GM12878 (cell line): ENCODE measurements around the gene MAPKAPK3. TPM values are rescaled to one million over a fixed set of nuclear protein-coding genes. Genes with fewer than 3 reads are reported as not detected.

Experiments used
- ATAC-seq: fragments of 200-7000 bp; cut with Tn5 transposase; 3 replicates; pipeline ENCODE4 v1.9.1; 2020; ENCODE audit warnings: mild to moderate bottlenecking, moderate library complexity
- BruUV-seq: library from RNA; stranded (reverse); fragments of 400-500 nt; replicated peaks from 2 replicates; lab custom pipeline; 2021; lab: Mats Ljungman, UMichigan
- CTCF ChIA-PET: fragments of 300-600 bp; sonication (Branson Sonifier 250); formaldehyde crosslinking; extraction: SDS; loops from one replicate; lab custom pipeline; 2021; ENCODE audit warnings: inconsistent platforms; lab: Yijun Ruan, JAX
- POLR2A ChIA-PET: fragments of 350-600 bp; formaldehyde crosslinking; extraction: SDS; loops from one replicate; lab custom pipeline; 2021; ENCODE audit warnings: inconsistent platforms; lab: Charles Lee
- RAD21 ChIA-PET: fragments of 300-600 bp; sonication (Branson Sonifier 250); formaldehyde crosslinking; loops from one replicate; lab custom pipeline; 2023; ENCODE audit warnings: antibody characterized with exemption; ENCODE audit not compliant: unreplicated experiment; lab: Charles Lee
- SMC1A ChIA-PET: fragments of 300-600 bp; sonication (Branson Sonifier 250); formaldehyde crosslinking; loops from one replicate; lab custom pipeline; 2023; ENCODE audit not compliant: unreplicated experiment, uncharacterized antibody; lab: Charles Lee
- DNase-seq: peaks from one replicate; pipeline ENCODE4 v3.0.0-alpha.2; 2011; ENCODE audit warnings: low read depth, low spot score
- FAIRE-seq: peaks from 3 replicates; lab custom pipeline; 2011; peaks lifted over from hg19 to GRCh38; lab: Jason Lieb, UNC
- H2AFZ ChIP-seq: 2 replicates; pipeline ENCODE4 v1.6.0; 2011; ENCODE audit warnings: low read depth, low read length, control low read depth; ENCODE audit not compliant: control insufficient read depth
- H3K27ac ChIP-seq: 2 replicates; pipeline ENCODE4 v1.5.1; 2011; ENCODE audit warnings: control low read depth; ENCODE audit not compliant: control insufficient read depth, insufficient read depth
- H3K27me3 ChIP-seq, 2 experiments: replicated peaks in 1 of 2; 2 replicates each; pipeline versions ENCODE4 v1.6.0 to v1.6.1; 2011; ENCODE audit warnings: low read length in 1 of 2; ENCODE audit not compliant: control insufficient read depth in 2 of 2, insufficient read depth in 2 of 2
- H3K36me3 ChIP-seq, 2 experiments: 2 replicates each; pipeline ENCODE4 v1.5.1; 2011; ENCODE audit warnings: low read length in 1 of 2; ENCODE audit not compliant: control insufficient read depth in 2 of 2, insufficient read depth in 2 of 2
- H3K4me1 ChIP-seq: 2 replicates; pipeline ENCODE4 v1.6.1; 2011; ENCODE audit warnings: mild to moderate bottlenecking, low read length, moderate library complexity, mixed read lengths; ENCODE audit not compliant: control insufficient read depth, insufficient read depth
- H3K4me2 ChIP-seq: 2 replicates; pipeline ENCODE4 v1.6.0; 2011; ENCODE audit warnings: control low read depth; ENCODE audit not compliant: control insufficient read depth, insufficient read depth
- H3K4me3 ChIP-seq: fragments of 200-600 bp; sonication (generic); 2 replicates; pipeline ENCODE4 v1.5.1; 2016
- H3K79me2 ChIP-seq: 2 replicates; pipeline ENCODE4 v1.6.0; 2011; ENCODE audit warnings: low read length; ENCODE audit not compliant: control insufficient read depth, insufficient read depth
- H3K9ac ChIP-seq: 2 replicates; pipeline ENCODE4 v1.8.0; 2011; ENCODE audit warnings: low read length, control low read depth, mixed read lengths; ENCODE audit not compliant: control insufficient read depth, insufficient read depth
- H3K9me3 ChIP-seq: replicated peaks from 3 replicates; pipeline ENCODE4 v1.5.1; 2011; ENCODE audit warnings: mild to moderate bottlenecking, low read length; ENCODE audit not compliant: control insufficient read depth, insufficient read depth
- H4K20me1 ChIP-seq: 2 replicates; pipeline ENCODE4 v1.6.0; 2011; ENCODE audit not compliant: control insufficient read depth, insufficient read depth
- ASH2L ChIP-seq: fragments of 300-600, 200-600 bp; sonication (generic); IDR thresholded peaks from 2 replicates; pipeline ENCODE4 v1.6.1; 2017; ENCODE audit warnings: low read depth, mild to moderate bottlenecking, borderline replicate concordance
- CBX3 ChIP-seq: fragments of 200-600 bp; sonication (generic); IDR thresholded peaks from 2 replicates; pipeline ENCODE4 v1.6.1; 2016; ENCODE audit warnings: low read depth, borderline replicate concordance
- MTA2 ChIP-seq: fragments of 450-650 bp; IDR thresholded peaks from 2 replicates; pipeline ENCODE4 v1.6.1; 2016; ENCODE audit warnings: low read depth, mild to moderate bottlenecking, moderate library complexity
- NFYB ChIP-seq: IDR thresholded peaks from 2 replicates; pipeline ENCODE4 v1.6.1; 2011; ENCODE audit warnings: low read depth, mild to moderate bottlenecking, low read length, improper control_type of control experiment, moderate library complexity; ENCODE audit not compliant: insufficient read depth
- WGBS: methylation state at CpG from one replicate; pipeline ENCODE4 v1.1.6; 2016; ENCODE audit warnings: low lambda C conversion rate; ENCODE audit not compliant: insufficient replicate concordance, insufficient coverage; ENCODE audit errors: missing lambda C conversion rate; 5-methylcytosine and 5-hydroxymethylcytosine counted together
- in situ Hi-C: fragments of 300-500 bp; cut with MboI; formaldehyde crosslinking; loops from 9 replicates; pipeline ENCODE4 v1.14.3; 2018; ENCODE audit warnings: mixed read lengths
- intact Hi-C: fragments of 100-400 bp; cut with micrococcal nuclease; formaldehyde crosslinking; loops from one replicate; pipeline ENCODE4 v1.14.2; 2022; ENCODE audit not compliant: unreplicated experiment
- polyA plus RNA-seq, 11 experiments: library from polyadenylated mRNA; depleted of rRNA in 4 of 11; unstranded in 6 of 11; stranded (reverse) in 5 of 11; fragments of >200 nt; fragmentation: Nextera tagmentation in 4 of 11; fragmentation: Illumina TruSeq in 1 of 11; extraction: Ambion mirVana in 4 of 11; extraction: Trizol in 1 of 11; gene quantifications; 1 replicate in 1 of 11; 2 replicates in 10 of 11; pipeline versions ENCODE4 v1.2.1 to v1.2.3, GENCODE V29; 2011 to 2016; ENCODE audit warnings: inconsistent platforms in 2 of 11, missing spikeins in 2 of 11, low read depth in 1 of 11
- total RNA-seq, 4 experiments: library from RNA; depleted of rRNA in 3 of 4; stranded (reverse); fragments of >200 nt in 3 of 4; fragmentation: Illumina TruSeq in 1 of 4; extraction: Trizol in 1 of 4; gene quantifications; 2 replicates each; pipeline versions ENCODE4 v1.2.1 to v1.2.3, GENCODE V29; 2013 to 2021
- TF ChIP-seq, protein P1 (sequence below): IDR thresholded peaks from 2 replicates; pipeline ENCODE4 v1.6.1; 2011; ENCODE audit warnings: borderline replicate concordance, low read depth, mild to moderate bottlenecking, moderate library complexity, mixed read lengths, low read length; ENCODE audit not compliant: insufficient read depth; ENCODE audit errors: extremely low read length
- TF ChIP-seq, protein P2 (sequence below): fragments of 450-650 bp; conservative IDR thresholded peaks from 2 replicates; pipeline ENCODE4 v1.6.1; 2017; ENCODE audit warnings: mild to moderate bottlenecking, moderate library complexity

MAPKAPK3 gene
- total and polyA plus RNA-seq, 10 of the 15 experiments (the other 5 are each of a cell fraction or from before 2014, with no cell fraction given): 7.9 to 66.0 (median 39.0) TPM

DNA sequence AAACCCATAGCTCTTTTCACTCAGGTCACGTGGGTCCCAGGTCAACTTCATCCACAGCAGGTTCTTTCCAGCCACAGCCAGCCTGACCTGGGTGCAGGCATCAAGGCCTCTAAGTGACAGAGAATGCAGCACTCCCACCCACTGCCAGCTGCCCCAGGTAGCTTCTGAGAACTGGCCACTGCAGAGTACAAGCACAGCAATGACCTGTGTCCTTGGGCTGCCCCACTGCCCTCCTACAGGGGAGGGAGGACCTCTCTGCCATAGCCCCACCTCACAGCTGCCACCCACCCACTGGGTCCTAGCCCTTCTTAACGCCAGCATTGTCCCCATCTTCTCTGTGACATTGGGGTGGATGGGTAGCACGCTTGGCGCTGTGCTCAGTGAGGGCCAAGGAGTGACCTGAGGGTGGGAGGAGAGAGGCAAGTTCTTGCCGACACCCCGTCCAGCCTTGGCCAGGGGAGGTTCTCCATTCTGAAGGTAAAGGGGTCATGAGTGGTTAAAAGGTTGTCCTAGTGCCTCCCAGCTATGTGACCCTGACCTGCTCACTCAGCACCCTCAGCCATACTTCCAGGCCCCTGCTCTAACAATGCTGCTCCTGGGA lies 17.7 kb upstream of the MAPKAPK3 start:
- 41% methylated on average over 6 of the region's 6 CpGs for WGBS
- CTCF ChIA-PET: interaction anchor here (1.2 to 4.8 kb wide), 5 partner anchors 8 to 1374 kb away, joined by 3 to 42 read pairs (median 4); partner anchors contain the start of genes ABHD14B and HEMK1
- FAIRE-seq (no peak), DNase-seq (no peak), ATAC-seq (no peak)
- RAD21 ChIA-PET: interaction anchor here (1.4 to 1.7 kb wide), 2 partner anchors 9 to 13 kb away, joined by 4 to 9 read pairs; partner anchors contain the start of gene CISH
- BruUV-seq: no TSS peak
- POLR2A ChIA-PET: interaction anchor here (2.3 to 7.6 kb wide), 2 partner anchors 9 to 12 kb away, joined by 6 to 65 read pairs; partner anchors contain the start of gene CISH
- no peak overlapping the region for H3K4me3 ChIP-seq
- H3K27me3 ChIP-seq: no peaks in the 10 kb centered on the region
- peaks cover 14% of the 10 kb centered on the region for H3K4me1 ChIP-seq
- H3K36me3 ChIP-seq: no peaks in the 10 kb centered on the region
- no peak overlapping the region for H3K4me2 ChIP-seq
- H3K27ac ChIP-seq: no peak overlapping the region
- H3K79me2 ChIP-seq: no peaks in the 10 kb centered on the region
- H4K20me1 ChIP-seq: no peaks in the 10 kb centered on the region
- no peak overlapping the region for H2AFZ ChIP-seq
- no peak overlapping the region for H3K9ac ChIP-seq
- H3K9me3 ChIP-seq: no peaks in the 10 kb centered on the region
- intact Hi-C loops (no loop called here), in situ Hi-C loops (no loop called here)
- TF ChIP-seq, protein P1, sequence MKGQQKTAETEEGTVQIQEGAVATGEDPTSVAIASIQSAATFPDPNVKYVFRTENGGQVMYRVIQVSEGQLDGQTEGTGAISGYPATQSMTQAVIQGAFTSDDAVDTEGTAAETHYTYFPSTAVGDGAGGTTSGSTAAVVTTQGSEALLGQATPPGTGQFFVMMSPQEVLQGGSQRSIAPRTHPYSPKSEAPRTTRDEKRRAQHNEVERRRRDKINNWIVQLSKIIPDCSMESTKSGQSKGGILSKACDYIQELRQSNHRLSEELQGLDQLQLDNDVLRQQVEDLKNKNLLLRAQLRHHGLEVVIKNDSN: peak; percentile 21
- TF ChIP-seq CBX3: no peak
- SMC1A ChIA-PET: interaction anchor here (1.0 to 1.1 kb wide), 3 partner anchors 9 to 13 kb away, joined by 4 to 5 read pairs (median 4); partner anchors contain the start of gene CISH

DNA sequence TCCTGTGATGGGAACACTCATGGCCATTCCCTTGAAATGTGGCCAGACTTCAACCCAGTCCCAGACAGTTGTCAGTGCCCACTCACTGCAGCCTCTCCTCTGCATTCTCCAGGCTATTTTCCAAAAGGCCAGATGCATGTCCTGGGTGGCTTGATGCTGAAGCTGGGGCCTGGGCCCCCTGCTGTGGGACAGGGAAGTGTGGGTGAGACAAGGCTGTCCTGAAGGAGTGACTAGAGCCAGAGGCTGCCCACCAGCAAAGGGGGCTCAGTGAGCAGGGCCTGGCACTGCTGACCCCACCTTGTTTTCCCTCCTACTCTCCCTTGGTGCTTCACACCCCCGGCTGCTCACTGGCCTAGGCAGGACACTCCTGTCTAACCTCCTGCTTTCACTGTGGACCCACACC lies 17.2 kb upstream of the MAPKAPK3 start:
- Histone ChIP-seq H3K4me2 (no peak overlapping the region), H3K36me3 (no peaks in the 10 kb centered on the region), H3K79me2 (no peaks in the 10 kb centered on the region), H3K9ac (no peak overlapping the region), H3K27ac (no peak overlapping the region), H3K9me3 (no peaks in the 10 kb centered on the region), H4K20me1 (no peaks in the 10 kb centered on the region), H3K27me3 (no peaks in the 10 kb centered on the region), H3K4me3 (no peak overlapping the region), H2AFZ (no peak overlapping the region), H3K4me1 (peaks cover 14% of the 10 kb centered on the region)
- DNase-seq (no peak), FAIRE-seq (no peak), ATAC-seq (no peak)
- ChIA-PET SMC1A (interaction anchor here (3.3 kb wide), 1 partner anchor 9 kb away, joined by 15 read pairs; no protein-coding TSS in a partner anchor), POLR2A (interaction anchor here (0.5 to 7.6 kb wide), 2 partner anchors 9 to 31 kb away, joined by 3 to 65 read pairs; no protein-coding TSS in a partner anchor), CTCF (interaction anchor here (1.9 to 4.8 kb wide), 2 partner anchors 9 to 16 kb away, joined by 11 to 42 read pairs; no protein-coding TSS in a partner anchor), RAD21 (interaction anchor here (1.7 kb wide), 1 partner anchor 10 kb away, joined by 9 read pairs; no protein-coding TSS in a partner anchor)
- intact Hi-C loops: no loop called here
- WGBS: 50% methylated on average over 1 of the region's 1 CpG
- BruUV-seq: no TSS peak
- TF ChIP-seq, protein P2, sequence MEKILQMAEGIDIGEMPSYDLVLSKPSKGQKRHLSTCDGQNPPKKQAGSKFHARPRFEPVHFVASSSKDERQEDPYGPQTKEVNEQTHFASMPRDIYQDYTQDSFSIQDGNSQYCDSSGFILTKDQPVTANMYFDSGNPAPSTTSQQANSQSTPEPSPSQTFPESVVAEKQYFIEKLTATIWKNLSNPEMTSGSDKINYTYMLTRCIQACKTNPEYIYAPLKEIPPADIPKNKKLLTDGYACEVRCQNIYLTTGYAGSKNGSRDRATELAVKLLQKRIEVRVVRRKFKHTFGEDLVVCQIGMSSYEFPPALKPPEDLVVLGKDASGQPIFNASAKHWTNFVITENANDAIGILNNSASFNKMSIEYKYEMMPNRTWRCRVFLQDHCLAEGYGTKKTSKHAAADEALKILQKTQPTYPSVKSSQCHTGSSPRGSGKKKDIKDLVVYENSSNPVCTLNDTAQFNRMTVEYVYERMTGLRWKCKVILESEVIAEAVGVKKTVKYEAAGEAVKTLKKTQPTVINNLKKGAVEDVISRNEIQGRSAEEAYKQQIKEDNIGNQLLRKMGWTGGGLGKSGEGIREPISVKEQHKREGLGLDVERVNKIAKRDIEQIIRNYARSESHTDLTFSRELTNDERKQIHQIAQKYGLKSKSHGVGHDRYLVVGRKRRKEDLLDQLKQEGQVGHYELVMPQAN: no peak
- no peak for TF ChIP-seq NFYB
- no peak for TF ChIP-seq MTA2
- TF ChIP-seq ASH2L: no peak
- in situ Hi-C loops: loop anchor here (25.0 kb wide), 1 partner anchor 1088 kb away; no protein-coding TSS in a partner anchor
